Common myeloid progenitor, CD34-positive (primary cell): ENCODE results near the gene COG5.

ENCODE experiments used
- CTCF ChIA-PET: fragments of 350-600 bp; sonication (Branson Sonifier 250); formaldehyde crosslinking; loops from one replicate; lab custom pipeline; 2021; ENCODE audit warnings: antibody characterized with exemption; lab: Charles Lee
- POLR2A ChIA-PET: fragments of 350-600 bp; sonication (Branson Sonifier 250); formaldehyde crosslinking; loops from one replicate; lab custom pipeline; 2021; ENCODE audit warnings: antibody characterized with exemption; lab: Charles Lee
- DNase-seq, 3 donors: peaks; one replicate each; pipeline versions ENCODE4 v3.0.0 to v3.0.0-alpha.2; 2013
- H3K27ac ChIP-seq, 2 experiments: 1 replicate in 1 of 2; 2 replicates in 1 of 2; pipeline ENCODE4 v1.7.0; 2013; ENCODE audit warnings: inconsistent platforms in 2 of 2, low read length in 2 of 2, mild to moderate bottlenecking in 2 of 2, low read depth in 1 of 2, moderate library complexity in 1 of 2; ENCODE audit not compliant: severe bottlenecking in 2 of 2, insufficient read depth in 1 of 2, poor library complexity in 1 of 2
- H3K27me3 ChIP-seq, 5 experiments: replicated peaks in 2 of 5; 1 replicate in 3 of 5; 2 replicates in 2 of 5; pipeline versions ENCODE4 v1.6.1 to v1.7.0; 2013; ENCODE audit warnings: low read length in 4 of 5, mild to moderate bottlenecking in 2 of 5, moderate library complexity in 2 of 5, inconsistent platforms in 1 of 5; ENCODE audit not compliant: insufficient read depth in 5 of 5, control insufficient read depth in 4 of 5
- H3K36me3 ChIP-seq, 4 experiments: 1 replicate in 2 of 4; 2 replicates in 2 of 4; pipeline versions ENCODE4 v1.6.1 to v1.7.0; 2013; ENCODE audit warnings: low read length in 3 of 4, control low read depth in 1 of 4, mild to moderate bottlenecking in 1 of 4; ENCODE audit not compliant: control insufficient read depth in 4 of 4, insufficient read depth in 4 of 4
- H3K4me1 ChIP-seq, 4 experiments: 1 replicate in 3 of 4; 2 replicates in 1 of 4; pipeline versions ENCODE4 v1.6.1 to v1.7.1; 2013; ENCODE audit warnings: low read length in 3 of 4, mild to moderate bottlenecking in 3 of 4, control low read depth in 1 of 4, inconsistent platforms in 1 of 4, moderate library complexity in 1 of 4; ENCODE audit not compliant: control insufficient read depth in 4 of 4, insufficient read depth in 4 of 4; ENCODE audit errors: control extremely low read depth in 1 of 4
- H3K4me3 ChIP-seq, 7 experiments: 1 replicate in 4 of 7; 2 replicates in 3 of 7; pipeline versions ENCODE4 v1.5.1 to v1.7.0; 2013; ENCODE audit warnings: mild to moderate bottlenecking in 7 of 7, low read length in 6 of 7, moderate library complexity in 6 of 7, inconsistent platforms in 2 of 7, low read depth in 2 of 7, control low read depth in 1 of 7; ENCODE audit not compliant: insufficient read depth in 4 of 7, control insufficient read depth in 1 of 7; ENCODE audit errors: extremely low read depth in 1 of 7
- H3K9me3 ChIP-seq, 5 experiments: 1 replicate in 4 of 5; 2 replicates in 1 of 5; pipeline versions ENCODE4 v1.6.1 to v1.7.1; 2013; ENCODE audit warnings: low read length in 4 of 5, mild to moderate bottlenecking in 2 of 5, inconsistent platforms in 1 of 5, low read depth in 1 of 5, moderate library complexity in 1 of 5; ENCODE audit not compliant: control insufficient read depth in 4 of 5, insufficient read depth in 2 of 5; ENCODE audit errors: control extremely low read depth in 1 of 5
- WGBS: methylation state at CpG from one replicate; pipeline ENCODE4 v1.1.5; 2013; ENCODE audit not compliant: insufficient coverage; 5-methylcytosine and 5-hydroxymethylcytosine counted together

The COG5 gene

GRCh38 chr7:107392830-107393229 lies 170.9 kb downstream of the COG5 start:
- Histone ChIP-seq H3K36me3 (no peaks in the 10 kb centered on the region), H3K4me1 (peaks cover 0 to 11% (median under 1%) of the 10 kb centered on the region in 4 experiments), H3K4me3 (no peak overlapping the region), H3K9me3 (no peaks in the 10 kb centered on the region), H3K27me3 (no peaks in the 10 kb centered on the region), H3K27ac (no peak overlapping the region)
- no peak for DNase-seq
- POLR2A ChIA-PET = no interaction called here
- CTCF ChIA-PET = interaction anchor here (1.6 kb wide), 1 partner anchor 9 kb away, joined by 3 read pairs; no protein-coding TSS in a partner anchor
- 92% methylated on average over 2 of the region's 3 CpGs for WGBS

DNA sequence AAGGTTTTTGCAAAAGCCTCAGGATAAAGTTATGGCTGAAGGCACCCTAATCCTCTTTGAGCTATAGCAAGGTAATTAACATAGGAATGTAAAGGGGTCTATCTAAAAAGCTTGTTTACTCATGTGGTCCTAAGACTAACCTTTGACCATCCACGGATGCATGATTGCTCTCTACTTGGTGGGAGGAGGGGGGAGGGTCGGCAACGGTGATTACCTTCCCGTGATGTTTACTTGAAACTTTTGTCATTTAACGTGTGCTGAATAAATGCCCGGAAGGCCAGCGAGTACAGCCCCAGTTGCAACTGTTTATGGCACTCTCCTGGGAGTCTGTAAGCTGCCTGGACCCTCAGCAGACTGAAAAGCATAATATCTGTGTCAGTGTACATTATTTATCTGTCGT lies 172.8 kb downstream of the COG5 start:
- no peak overlapping the region for H3K4me3 ChIP-seq
- CTCF ChIA-PET = no interaction called here
- DNase-seq = no peak
- POLR2A ChIA-PET = no interaction called here
- H3K27me3 ChIP-seq = no peaks in the 10 kb centered on the region
- peaks cover 0 to 28% (median 13%) of the 10 kb centered on the region in 4 experiments for H3K4me1 ChIP-seq
- H3K27ac ChIP-seq = no peak overlapping the region
- no peaks in the 10 kb centered on the region for H3K9me3 ChIP-seq
- 100% methylated on average over 5 of the region's 8 CpGs for WGBS
- no peaks in the 10 kb centered on the region for H3K36me3 ChIP-seq

- H3K9me3 ChIP-seq = no peaks in the 10 kb centered on the region
- H3K36me3 ChIP-seq = no peaks in the 10 kb centered on the region
- CTCF ChIA-PET = no interaction called here
- H3K4me1 ChIP-seq = peaks cover 0 to 26% (median 13%) of the 10 kb centered on the region in 4 experiments
- H3K27me3 ChIP-seq = no peaks in the 10 kb centered on the region
- no peak overlapping the region for H3K27ac ChIP-seq
- no peak for DNase-seq
- 98% methylated on average over 6 of the region's 8 CpGs for WGBS
- no peak overlapping the region for H3K4me3 ChIP-seq
- POLR2A ChIA-PET = no interaction called here
Observed at GRCh38 chr7:107388604-107389003, 175.1 kb downstream of the COG5 start.

GRCh38 chr7:107387573-107388219 lies 176.0 kb downstream of the COG5 start:
- Histone ChIP-seq H3K4me1 (peaks cover 0 to 26% (median 13%) of the 10 kb centered on the region in 4 experiments), H3K27me3 (no peaks in the 10 kb centered on the region), H3K9me3 (no peaks in the 10 kb centered on the region), H3K36me3 (no peaks in the 10 kb centered on the region), H3K4me3 (peak overlapping the region in 3 of 7 experiments; percentile 22 to 59 (median 29)), H3K27ac (peak overlapping the region in 1 of 2 experiments; percentile 60)
- DNase-seq = peak; percentile 14 to 67 (median 51)
- ChIA-PET CTCF (interaction anchor here (0.7 kb wide), 1 partner anchor 8 kb away, joined by 3 read pairs; no protein-coding TSS in a partner anchor), POLR2A (no interaction called here)
- WGBS = 21% methylated on average over 6 of the region's 6 CpGs

GRCh38 chr7:107387128-107387527 lies 176.6 kb downstream of the COG5 start:
- H3K27ac ChIP-seq = peak overlapping the region in 1 of 2 experiments; percentile 60
- H3K27me3 ChIP-seq = no peaks in the 10 kb centered on the region
- H3K36me3 ChIP-seq = no peaks in the 10 kb centered on the region
- no peaks in the 10 kb centered on the region for H3K9me3 ChIP-seq
- CTCF ChIA-PET = interaction anchor here (0.7 kb wide), 1 partner anchor 9 kb away, joined by 3 read pairs; no protein-coding TSS in a partner anchor
- DNase-seq = peak in 2 of 3 donors; percentile 27 to 53
- peaks cover 0 to 26% (median 13%) of the 10 kb centered on the region in 4 experiments for H3K4me1 ChIP-seq
- WGBS = 27% methylated on average over 6 of the region's 6 CpGs
- peak overlapping the region in 3 of 7 experiments; percentile 9 to 30 (median 22) for H3K4me3 ChIP-seq
- POLR2A ChIA-PET = no interaction called here

GRCh38 chr7:107386548-107387102 lies 177.1 kb downstream of the COG5 start:
- Histone ChIP-seq H3K4me1 (peaks cover 0 to 26% (median 13%) of the 10 kb centered on the region in 4 experiments), H3K36me3 (no peaks in the 10 kb centered on the region), H3K27me3 (no peaks in the 10 kb centered on the region), H3K4me3 (peak overlapping the region in 1 of 7 experiments; percentile 9), H3K9me3 (no peaks in the 10 kb centered on the region), H3K27ac (peak overlapping the region in 1 of 2 experiments; percentile 60)
- ChIA-PET POLR2A (no interaction called here), CTCF (interaction anchor here (0.7 kb wide), 1 partner anchor 9 kb away, joined by 3 read pairs; no protein-coding TSS in a partner anchor)
- 50% methylated on average over 2 of the region's 4 CpGs for WGBS
- peak in 2 of 3 donors; percentile 43 to 64 for DNase-seq

- CTCF ChIA-PET = interaction anchor here (1.1 to 2.0 kb wide), 2 partner anchors 10 to 136 kb away, joined by 3 to 7 read pairs; no protein-coding TSS in a partner anchor
- no peak overlapping the region for H3K4me3 ChIP-seq
Observed at GRCh38 chr7:107384025-107384424, 179.7 kb downstream of the COG5 start.

More at GRCh38 chr7:107384025-107384424, 179.7 kb downstream of the COG5 start:
- no peak overlapping the region for H3K27ac ChIP-seq
- peaks cover 0 to 2% (median 0%) of the 10 kb centered on the region in 5 experiments for H3K9me3 ChIP-seq
- no peaks in the 10 kb centered on the region for H3K27me3 ChIP-seq
- peaks cover 0 to 26% (median 13%) of the 10 kb centered on the region in 4 experiments for H3K4me1 ChIP-seq
- H3K36me3 ChIP-seq = no peaks in the 10 kb centered on the region
- POLR2A ChIA-PET = no interaction called here
- no peak for DNase-seq
- WGBS = 97% methylated on average over 4 of the region's 5 CpGs
